ENCODE measurements around the gene DNAJB14.

DNA sequence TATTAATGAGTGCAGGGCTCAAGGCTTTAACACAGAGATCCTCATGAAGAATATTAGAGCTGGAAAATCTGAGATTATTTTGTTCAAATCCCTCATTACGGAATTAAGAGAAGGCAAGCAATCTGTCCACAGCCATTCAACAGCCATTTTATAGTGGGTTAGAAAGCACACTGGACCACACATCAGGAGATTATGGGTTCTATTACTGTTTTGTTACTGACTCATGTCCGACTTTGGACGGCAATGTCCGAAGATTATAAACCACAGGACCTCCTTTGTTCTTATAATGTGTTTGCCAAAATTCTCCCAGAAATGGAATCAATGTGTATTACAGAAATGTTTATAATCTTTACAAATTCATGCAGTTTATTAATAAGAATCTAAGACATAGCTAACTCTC, 60.3 kb downstream of the DNAJB14 start:
- TF ChIP-seq, protein P1, sequence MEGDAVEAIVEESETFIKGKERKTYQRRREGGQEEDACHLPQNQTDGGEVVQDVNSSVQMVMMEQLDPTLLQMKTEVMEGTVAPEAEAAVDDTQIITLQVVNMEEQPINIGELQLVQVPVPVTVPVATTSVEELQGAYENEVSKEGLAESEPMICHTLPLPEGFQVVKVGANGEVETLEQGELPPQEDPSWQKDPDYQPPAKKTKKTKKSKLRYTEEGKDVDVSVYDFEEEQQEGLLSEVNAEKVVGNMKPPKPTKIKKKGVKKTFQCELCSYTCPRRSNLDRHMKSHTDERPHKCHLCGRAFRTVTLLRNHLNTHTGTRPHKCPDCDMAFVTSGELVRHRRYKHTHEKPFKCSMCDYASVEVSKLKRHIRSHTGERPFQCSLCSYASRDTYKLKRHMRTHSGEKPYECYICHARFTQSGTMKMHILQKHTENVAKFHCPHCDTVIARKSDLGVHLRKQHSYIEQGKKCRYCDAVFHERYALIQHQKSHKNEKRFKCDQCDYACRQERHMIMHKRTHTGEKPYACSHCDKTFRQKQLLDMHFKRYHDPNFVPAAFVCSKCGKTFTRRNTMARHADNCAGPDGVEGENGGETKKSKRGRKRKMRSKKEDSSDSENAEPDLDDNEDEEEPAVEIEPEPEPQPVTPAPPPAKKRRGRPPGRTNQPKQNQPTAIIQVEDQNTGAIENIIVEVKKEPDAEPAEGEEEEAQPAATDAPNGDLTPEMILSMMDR (IDR thresholded peaks at IDR 0.05), result no peak
- TF ChIP-seq EZH2 (IDR thresholded peaks at IDR 0.05; ENCODE audit: borderline replicate concordance, insufficient read depth, low read depth, low read length, poor library complexity, severe bottlenecking), result no peak
